Lung (tissue), 12 donors: ENCODE data around the gene GNA14. TPM values are rescaled to one million over a fixed set of nuclear protein-coding genes. Genes with fewer than 3 reads are reported as not detected.
A peak's percentile ranks its signal among the peaks of the same experiment; 100 is the strongest.

ENCODE experiments used
- ATAC-seq: fragments of 200-7000 bp; cut with Tn5 transposase; one replicate; pipeline ENCODE4 v1.9.1; 2020; ENCODE audit warnings: moderate number of reproducible peaks; ENCODE audit not compliant: insufficient read depth, low FRiP score
- DNase-seq, 3 donors: peaks; one replicate each; pipeline ENCODE4 v3.0.0-alpha.2; 2013 to 2017
- H3K27ac ChIP-seq, 2 donors: one replicate each; pipeline ENCODE4 v1.5.1; 2013; ENCODE audit warnings: mild to moderate bottlenecking in 2 of 2, moderate library complexity in 2 of 2, control low read depth in 1 of 2, inconsistent platforms in 1 of 2, low read depth in 1 of 2, low read length in 1 of 2
- H3K27me3 ChIP-seq, 3 donors: one replicate each; pipeline ENCODE4 v1.5.1; 2013; ENCODE audit warnings: low read length in 2 of 3; ENCODE audit not compliant: control insufficient read depth in 3 of 3, insufficient read depth in 3 of 3
- H3K36me3 ChIP-seq, 4 donors: one replicate each; pipeline ENCODE4 v1.5.1; 2013; ENCODE audit warnings: low read length in 4 of 4, mild to moderate bottlenecking in 1 of 4, moderate library complexity in 1 of 4; ENCODE audit not compliant: control insufficient read depth in 4 of 4, insufficient read depth in 4 of 4
- H3K4me1 ChIP-seq, 5 donors: one replicate each; pipeline ENCODE4 v1.5.1; 2013; ENCODE audit warnings: low read length in 5 of 5, mild to moderate bottlenecking in 2 of 5, moderate library complexity in 1 of 5; ENCODE audit not compliant: control insufficient read depth in 5 of 5, insufficient read depth in 5 of 5
- H3K4me3 ChIP-seq: one replicate; pipeline ENCODE4 v1.5.1; 2013; ENCODE audit warnings: mild to moderate bottlenecking, control low read depth, moderate library complexity
- H3K9ac ChIP-seq, 2 donors: one replicate each; pipeline ENCODE4 v1.5.1; 2013; ENCODE audit warnings: low read length in 2 of 2, control low read depth in 1 of 2; ENCODE audit not compliant: insufficient read depth in 1 of 2
- H3K9me3 ChIP-seq, 4 donors: one replicate each; pipeline ENCODE4 v1.5.1; 2013; ENCODE audit warnings: low read length in 3 of 4, mild to moderate bottlenecking in 1 of 4, moderate library complexity in 1 of 4; ENCODE audit not compliant: control insufficient read depth in 4 of 4, insufficient read depth in 3 of 4
- CTCF ChIP-seq: IDR thresholded peaks from 2 replicates; pipeline ENCODE4 v1.5.1; 2012; ENCODE audit warnings: mild to moderate bottlenecking; ENCODE audit errors: control extremely low read depth, extremely low read depth
- WGBS, 2 donors: extraction: QIAGEN DNeasy Blood & Tissue Kit; methylation state at CpG; one replicate each; pipeline ENCODE4 v1.1.7; 2013; 5-methylcytosine and 5-hydroxymethylcytosine counted together
- polyA plus RNA-seq, 2 donors: library from polyadenylated mRNA; stranded (reverse); fragments of 200-250 nt; gene quantifications; one replicate each; pipeline ENCODE4 v1.2.1, GENCODE V29; 2013
- total RNA-seq, 2 donors: library from RNA; depleted of rRNA in 1 of 2; stranded (reverse); fragments of >200 nt in 1 of 2; gene quantifications; one replicate each; pipeline ENCODE4 v1.2.1, GENCODE V29; 2014 to 2021
- donor health status: control.
- donor health status: control.
- donor health status: Bipolar disorder and iron deficiency.
- donor health status: healthy.
- donor health status: DM: yes; HTN: yes; CAD: no.

The GNA14 gene
- total and polyA plus RNA-seq, 4 donors, result 4.1 to 15.1 (median 11.3) TPM

- DNase-seq, result peak in 1 of 3 donors; percentile 35
- Histone ChIP-seq H3K36me3 (no peaks in the 10 kb centered on the region), H3K27ac (no peak overlapping the region), H3K4me3 (no peak overlapping the region), H3K9me3 (no peaks in the 10 kb centered on the region), H3K27me3 (no peaks in the 10 kb centered on the region), H3K4me1 (peaks cover 0 to 55% (median 13%) of the 10 kb centered on the region in 5 donors), H3K9ac (no peak overlapping the region)
- WGBS, 2 donors, result 68 to 74% methylated on average over 5 of the region's 5 CpGs
- ATAC-seq, result no peak
- no peak for TF ChIP-seq CTCF
Measured at GRCh38 chr9:77505232-77505631, 142.9 kb downstream of the GNA14 start.

GRCh38 chr9:77502568-77502967 is 145.6 kb downstream of the GNA14 start:
- no peaks in the 10 kb centered on the region for H3K27me3 ChIP-seq
- no peak for TF ChIP-seq CTCF
- DNase-seq, result no peak
- H3K36me3 ChIP-seq, result no peaks in the 10 kb centered on the region
- H3K9ac ChIP-seq, result no peak overlapping the region
- no peak overlapping the region for H3K4me3 ChIP-seq
- no peaks in the 10 kb centered on the region for H3K9me3 ChIP-seq
- H3K27ac ChIP-seq, result no peak overlapping the region
- 81 to 90% methylated on average over 3 of the region's 3 CpGs for WGBS, 2 donors
- no peak for ATAC-seq
- H3K4me1 ChIP-seq, result peaks cover 0 to 37% (median 0%) of the 10 kb centered on the region in 5 donors

GRCh38 chr9:77498891-77499290 is 149.2 kb downstream of the GNA14 start:
- H3K27me3 ChIP-seq, result no peaks in the 10 kb centered on the region
- H3K27ac ChIP-seq, result no peak overlapping the region
- no peak overlapping the region for H3K9ac ChIP-seq
- no peaks in the 10 kb centered on the region for H3K9me3 ChIP-seq
- no peak for TF ChIP-seq CTCF
- 38 to 64% methylated on average over 1 of the region's 1 CpG for WGBS, 2 donors
- H3K4me1 ChIP-seq, result peaks cover 0 to 19% (median 0%) of the 10 kb centered on the region in 5 donors
- H3K4me3 ChIP-seq, result no peak overlapping the region
- no peaks in the 10 kb centered on the region for H3K36me3 ChIP-seq
- ATAC-seq (peak; percentile 39), DNase-seq (peak in 2 of 3 donors; percentile 38 to 47)
